GM06990 (cell line): ENCODE data around the gene HAO2.

Experiments
- DNase-seq: peaks from one replicate; pipeline ENCODE4 v3.0.0-alpha.2; 2011; ENCODE audit not compliant: insufficient read length; ENCODE audit errors: extremely low read depth
- H3K27me3 ChIP-seq: replicated peaks from 2 replicates; pipeline ENCODE4 v1.6.0; 2011; ENCODE audit warnings: low read length; ENCODE audit not compliant: control insufficient read depth, insufficient read depth
- H3K36me3 ChIP-seq: 2 replicates; pipeline ENCODE4 v1.5.1; 2011; ENCODE audit warnings: low read length; ENCODE audit not compliant: control insufficient read depth, insufficient read depth
- H3K4me3 ChIP-seq: replicated peaks from 2 replicates; pipeline ENCODE4 v1.5.1; 2011; ENCODE audit warnings: low read depth, mild to moderate bottlenecking, control low read depth, low read length
- CTCF ChIP-seq: IDR thresholded peaks from 2 replicates; pipeline ENCODE4 v1.5.1; 2011; ENCODE audit warnings: low read length, control low read depth, mild to moderate bottlenecking, inconsistent platforms; ENCODE audit not compliant: insufficient read depth, poor library complexity, severe bottlenecking

Gene HAO2

GRCh38 chr1:119384591-119384990 is 16.0 kb downstream of the HAO2 start:
- Histone ChIP-seq H3K4me3 (no peak overlapping the region), H3K36me3 (no peaks in the 10 kb centered on the region), H3K27me3 (no peaks in the 10 kb centered on the region)
- DNase-seq: no peak
- no peak for TF ChIP-seq CTCF

- DNase-seq: no peak
- no peaks in the 10 kb centered on the region for H3K27me3 ChIP-seq
- no peak overlapping the region for H3K4me3 ChIP-seq
- no peaks in the 10 kb centered on the region for H3K36me3 ChIP-seq
- no peak for TF ChIP-seq CTCF
Measured at GRCh38 chr1:119385650-119386049, 17.1 kb downstream of the HAO2 start.

DNA sequence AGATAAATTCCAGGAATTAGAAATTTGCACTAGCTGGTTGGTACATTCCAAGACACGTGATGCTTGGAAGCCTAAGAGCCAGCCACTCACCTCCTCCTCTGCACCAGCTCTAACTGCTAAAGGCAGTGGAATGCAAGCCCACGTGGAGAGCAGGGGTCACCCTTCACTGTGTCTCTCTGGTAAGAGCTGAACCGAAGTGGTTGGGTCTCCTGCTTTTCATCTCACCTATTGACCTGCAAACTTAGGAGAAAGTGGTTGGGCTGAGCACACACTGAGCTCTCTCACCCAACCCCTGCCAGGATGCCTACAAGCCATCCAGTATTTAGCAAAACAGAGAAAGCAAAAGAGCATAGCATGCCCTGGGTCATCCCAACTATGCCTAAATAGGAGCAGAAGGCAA is 19.3 kb downstream of the HAO2 start:
- Histone ChIP-seq H3K4me3 (no peak overlapping the region), H3K36me3 (no peaks in the 10 kb centered on the region), H3K27me3 (no peaks in the 10 kb centered on the region; the same call in 1 of the 2 replicates)
- TF ChIP-seq CTCF: no peak
- DNase-seq: no peak

- no peak for TF ChIP-seq CTCF
- Histone ChIP-seq H3K36me3 (no peaks in the 10 kb centered on the region), H3K4me3 (no peak overlapping the region), H3K27me3 (no peaks in the 10 kb centered on the region; the same call in 1 of the 2 replicates)
- DNase-seq: no peak
Measured at GRCh38 chr1:119388450-119388849, 19.9 kb downstream of the HAO2 start.

DNA sequence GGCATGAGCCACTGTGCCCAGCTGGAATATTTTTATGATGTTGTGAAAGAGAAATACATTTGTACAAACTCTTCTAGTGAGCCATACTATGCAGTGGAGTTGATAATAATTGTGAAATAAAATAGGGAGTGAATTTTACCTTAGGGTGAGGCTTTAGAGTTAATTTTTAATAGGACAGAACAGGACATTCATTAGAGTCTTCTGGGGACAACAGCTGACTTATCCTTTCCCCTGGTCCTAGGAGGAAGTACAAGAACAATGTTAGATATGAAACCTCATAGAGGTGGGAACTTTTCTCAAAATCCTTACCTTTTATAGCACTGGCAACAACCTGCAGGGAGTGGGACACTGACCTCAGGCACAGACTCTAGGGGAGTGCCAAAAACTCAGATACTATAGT is 21.9 kb downstream of the HAO2 start:
- Histone ChIP-seq H3K27me3 (no peaks in the 10 kb centered on the region; the same call in none of the 2 replicates), H3K36me3 (no peaks in the 10 kb centered on the region), H3K4me3 (no peak overlapping the region)
- DNase-seq: no peak
- TF ChIP-seq CTCF: no peak

DNA sequence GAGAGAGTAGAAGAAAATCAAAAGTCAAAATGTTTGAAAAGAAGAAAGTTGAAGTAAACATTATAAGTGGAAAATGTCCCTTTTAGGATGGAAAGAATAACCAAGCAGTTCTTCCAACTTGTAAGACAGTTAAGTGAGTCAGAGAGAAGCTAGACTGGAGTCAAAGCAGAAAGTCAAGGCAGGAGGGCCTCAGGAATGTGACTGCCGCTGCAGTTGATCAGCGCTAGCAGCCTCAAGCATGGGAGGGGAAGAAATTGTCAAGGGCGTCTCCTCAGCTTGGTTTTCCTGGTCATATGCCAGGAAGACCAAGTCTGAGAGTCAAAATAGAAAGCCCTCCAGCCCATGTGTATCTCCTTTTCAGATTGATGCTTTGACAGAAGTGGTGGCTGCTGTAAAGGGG is 23.2 kb downstream of the HAO2 start:
- no peaks in the 10 kb centered on the region for H3K36me3 ChIP-seq
- no peak for DNase-seq

More for the DNA sequence above, 23.2 kb downstream of the HAO2 start:
- Histone ChIP-seq H3K4me3 (no peak overlapping the region), H3K27me3 (no peaks in the 10 kb centered on the region; the same call in none of the 2 replicates)
- TF ChIP-seq CTCF: no peak
